A549 (cell line): ENCODE measurements around the gene GNB4. TPM values are rescaled to one million over a fixed set of nuclear protein-coding genes. Genes with fewer than 3 reads are reported as not detected.

ENCODE experiments used
- ATAC-seq, 2 experiments: fragments of 200-7000 bp in 1 of 2; fragments of >200 bp in 1 of 2; cut with Nextera tagmentation in 1 of 2; cut with Tn5 transposase in 1 of 2; 3 replicates each; pipeline versions ENCODE4 v1.8.0 to v1.9.1; 2018 to 2020; ENCODE audit warnings: mild to moderate bottlenecking in 1 of 2, moderate library complexity in 1 of 2
- CTCF ChIA-PET: fragments of 300-600 bp; sonication (Branson Sonifier 250); formaldehyde crosslinking; extraction: SDS; loops from one replicate; lab custom pipeline; 2021; ENCODE audit warnings: antibody characterized with exemption, inconsistent platforms; lab: Yijun Ruan, JAX
- POLR2A ChIA-PET: fragments of 350-600 bp; formaldehyde crosslinking; extraction: SDS; loops from one replicate; lab custom pipeline; 2021; ENCODE audit warnings: antibody characterized with exemption, inconsistent platforms; lab: Yijun Ruan, JAX
- DNase-seq, 2 experiments: peaks; one replicate each; pipeline versions ENCODE4 v3.0.0 to v3.0.0-alpha.2; 2011 to 2016; ENCODE audit warnings: low read depth in 1 of 2, low spot score in 1 of 2
- FAIRE-seq: peaks from 2 replicates; lab custom pipeline; 2011; peaks lifted over from hg19 to GRCh38; lab: Jason Lieb, UNC
- H3K27ac ChIP-seq, 2 experiments: fragments of >200 bp; sonication (Bioruptor Twin); formaldehyde crosslinking; 3 replicates each; pipeline ENCODE4 v1.5.1; 2016 to 2017
- H3K4me1 ChIP-seq: fragments of >200 bp; sonication (Bioruptor Twin); formaldehyde crosslinking; 3 replicates; pipeline ENCODE4 v1.6.1; 2016
- H3K4me2 ChIP-seq: fragments of >200 bp; sonication (Bioruptor Twin); formaldehyde crosslinking; 3 replicates; pipeline ENCODE4 v1.6.1; 2016
- H3K4me3 ChIP-seq: fragments of >200 bp; sonication (Bioruptor Twin); formaldehyde crosslinking; 3 replicates; pipeline ENCODE4 v1.5.1; 2016
- H3K9me3 ChIP-seq: fragments of >200 bp; sonication (Bioruptor Twin); formaldehyde crosslinking; 3 replicates; pipeline ENCODE4 v1.6.1; 2016
- BCL3 ChIP-seq: fragments of >200 bp; sonication (Bioruptor Twin); formaldehyde crosslinking; IDR thresholded peaks from 3 replicates; pipeline ENCODE4 v1.6.1; 2016
- CBX8 ChIP-seq: fragments of 200-600 bp; sonication (generic); IDR thresholded peaks from 2 replicates; pipeline ENCODE4 v1.6.1; 2016
- CHD2 ChIP-seq: fragments of 150-350 bp; IDR thresholded peaks from 2 replicates; pipeline ENCODE4 v1.6.1; 2014; ENCODE audit warnings: low read length; ENCODE audit not compliant: partially characterized antibody
- CHD4 ChIP-seq: fragments of 200-600 bp; sonication (generic); IDR thresholded peaks from 2 replicates; pipeline ENCODE4 v1.6.1; 2016; ENCODE audit warnings: antibody characterized with exemption, mild to moderate bottlenecking, borderline replicate concordance
- FOSL2 ChIP-seq, 2 experiments: fragments of 450-650 bp in 1 of 2; fragments of >200 bp in 1 of 2; sonication (Bioruptor Twin) in 1 of 2; formaldehyde crosslinking; IDR thresholded peaks; 2 replicates each; pipeline versions ENCODE4 v1.5.0 to v1.6.1; 2016 to 2020; ENCODE audit warnings: mild to moderate bottlenecking in 1 of 2, moderate library complexity in 1 of 2
- FOXS1 ChIP-seq: fragments of 250-450 bp; sonication (Bioruptor Pico); IDR thresholded peaks from 2 replicates; pipeline ENCODE4 v1.5.0; 2020; ENCODE audit warnings: mild to moderate bottlenecking, moderate library complexity
- HDAC2 ChIP-seq: fragments of 200-600 bp; sonication (generic); IDR thresholded peaks from 2 replicates; pipeline ENCODE4 v1.6.1; 2016
- HOXB13 ChIP-seq: fragments of 250-450 bp; sonication (Bioruptor Pico); IDR thresholded peaks from 2 replicates; pipeline ENCODE4 v1.5.0; 2020; ENCODE audit warnings: low read depth, mild to moderate bottlenecking, moderate library complexity
- HOXB5 ChIP-seq: fragments of 250-450 bp; sonication (Bioruptor Pico); IDR thresholded peaks from 2 replicates; pipeline ENCODE4 v1.5.0; 2020; ENCODE audit warnings: mild to moderate bottlenecking, moderate library complexity
- KDM1A ChIP-seq: fragments of 200-600 bp; sonication (generic); IDR thresholded peaks from 2 replicates; pipeline ENCODE4 v1.6.1; 2016; ENCODE audit warnings: low read depth, mild to moderate bottlenecking
- MAZ ChIP-seq: fragments of 150-350 bp; IDR thresholded peaks from 2 replicates; pipeline ENCODE4 v1.6.1; 2014; ENCODE audit warnings: antibody characterized with exemption, low read depth, low read length, borderline replicate concordance
- PHF8 ChIP-seq: fragments of 200-600 bp; sonication (generic); IDR thresholded peaks from 2 replicates; pipeline ENCODE4 v1.6.1; 2016; ENCODE audit warnings: low read depth, mild to moderate bottlenecking, antibody characterized with exemption, moderate library complexity, borderline replicate concordance
- RAD21 ChIP-seq, 2 experiments: fragments of >200 bp in 1 of 2; sonication (Bioruptor Twin) in 1 of 2; formaldehyde crosslinking in 1 of 2; IDR thresholded peaks in 1 of 2; conservative IDR thresholded peaks in 1 of 2; 2 replicates in 1 of 2; 3 replicates in 1 of 2; pipeline ENCODE4 v1.6.1; 2012 to 2018; ENCODE audit warnings: inconsistent platforms in 1 of 2
- RCOR1 ChIP-seq: fragments of 150-350 bp; IDR thresholded peaks from 2 replicates; pipeline ENCODE4 v1.6.1; 2014; ENCODE audit warnings: antibody characterized with exemption, low read length, low read depth
- SREBF2 ChIP-seq: fragments of 450-650 bp; IDR thresholded peaks from 2 replicates; pipeline ENCODE4 v1.6.1; 2014; ENCODE audit warnings: mild to moderate bottlenecking, moderate library complexity
- ZC3H11A ChIP-seq: fragments of 450-650 bp; IDR thresholded peaks from 2 replicates; pipeline ENCODE4 v1.6.1; 2014; ENCODE audit warnings: antibody characterized with exemption, mild to moderate bottlenecking
- ZFP36 ChIP-seq: fragments of 450-650 bp; IDR thresholded peaks from 2 replicates; pipeline ENCODE4 v1.6.1; 2014; ENCODE audit warnings: borderline replicate concordance; ENCODE audit not compliant: partially characterized antibody
- ZSCAN20 ChIP-seq: fragments of 250-450 bp; sonication (Bioruptor Pico); IDR thresholded peaks from 2 replicates; pipeline ENCODE4 v1.8.0; 2022; ENCODE audit warnings: mild to moderate bottlenecking, moderate library complexity
- WGBS: methylation state at CpG from one replicate; pipeline ENCODE4 v1.1.6; 2017; ENCODE audit errors: missing lambda C conversion rate; 5-methylcytosine and 5-hydroxymethylcytosine counted together
- polyA plus RNA-seq, 4 experiments: library from polyadenylated mRNA; depleted of rRNA in 3 of 4; stranded (reverse); fragments of >200 nt; fragmentation: RNase III in 1 of 4; extraction: RNeasy Plus Mini Kit Qiagen cat#74134 plus additional on column Dnase treatment in 1 of 4; gene quantifications; 2 replicates in 3 of 4; 3 replicates in 1 of 4; pipeline ENCODE4 v1.2.3, GENCODE V29; 2011 to 2017
- TF ChIP-seq, protein P1 (sequence below): IDR thresholded peaks from 2 replicates; pipeline ENCODE4 v1.6.1; 2012; ENCODE audit warnings: low read depth, borderline replicate concordance

GNB4 gene
- polyA plus RNA-seq, 2 of the 4 experiments (the other 2 are of a cell fraction), result 10.9 to 22.7 TPM

DNA sequence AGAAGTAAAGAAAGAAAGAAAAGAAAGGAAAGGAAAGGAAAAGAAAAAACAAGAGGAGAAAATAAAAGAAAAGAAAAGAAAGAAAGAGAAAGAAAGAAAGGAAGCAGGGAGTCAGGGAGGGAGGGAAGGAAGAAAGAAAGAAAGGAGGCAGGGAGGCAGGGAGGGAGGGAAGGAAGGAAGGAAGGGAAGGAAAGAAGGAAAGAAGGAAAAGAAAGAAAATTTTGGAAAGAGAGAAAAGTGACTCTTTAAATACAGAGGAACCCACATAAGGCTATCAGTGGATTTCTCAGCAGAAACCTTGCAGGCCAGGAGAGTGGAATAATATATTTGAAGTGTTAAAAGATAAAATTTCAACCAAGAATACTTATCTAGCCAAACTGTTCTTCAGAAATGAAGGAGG is 44.2 kb upstream of the GNB4 start:
- no peak overlapping the region for H3K27ac ChIP-seq
- TF ChIP-seq PHF8, result no peak
- H3K9me3 ChIP-seq, result peaks cover 11% of the 10 kb centered on the region
- ChIA-PET CTCF (no interaction called here), POLR2A (no interaction called here)
- no peaks in the 10 kb centered on the region for H3K4me1 ChIP-seq
- no peak overlapping the region for H3K4me3 ChIP-seq
- DNase-seq (no peak), ATAC-seq (no peak), FAIRE-seq (no peak)
- H3K4me2 ChIP-seq, result no peak overlapping the region

GRCh38 chr3:179493260-179493659 is 42.0 kb upstream of the GNB4 start:
- Histone ChIP-seq H3K4me1 (no peaks in the 10 kb centered on the region), H3K4me3 (no peak overlapping the region), H3K4me2 (no peak overlapping the region), H3K9me3 (peaks cover 11% of the 10 kb centered on the region), H3K27ac (no peak overlapping the region)
- FAIRE-seq (no peak), DNase-seq (no peak), ATAC-seq (no peak)
- TF ChIP-seq KDM1A, result no peak
- no peak for TF ChIP-seq RAD21 (conservative IDR thresholded peaks at IDR 0.05 in 1 of 2, IDR thresholded peaks at IDR 0.05 in 1 of 2)
- no peak for TF ChIP-seq FOXS1 (CRISPR knock-in tag)
- no peak for TF ChIP-seq CHD4
- TF ChIP-seq ZC3H11A, result no peak
- no peak for TF ChIP-seq BCL3
- ChIA-PET POLR2A (no interaction called here), CTCF (no interaction called here)

- no peaks in the 10 kb centered on the region for H3K4me1 ChIP-seq
- CTCF ChIA-PET, result no interaction called here
- POLR2A ChIA-PET, result no interaction called here
- no peak for TF ChIP-seq HOXB13 (CRISPR knock-in tag)
- no peak for TF ChIP-seq MAZ
- TF ChIP-seq, protein P1, sequence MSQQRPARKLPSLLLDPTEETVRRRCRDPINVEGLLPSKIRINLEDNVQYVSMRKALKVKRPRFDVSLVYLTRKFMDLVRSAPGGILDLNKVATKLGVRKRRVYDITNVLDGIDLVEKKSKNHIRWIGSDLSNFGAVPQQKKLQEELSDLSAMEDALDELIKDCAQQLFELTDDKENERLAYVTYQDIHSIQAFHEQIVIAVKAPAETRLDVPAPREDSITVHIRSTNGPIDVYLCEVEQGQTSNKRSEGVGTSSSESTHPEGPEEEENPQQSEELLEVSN, result no peak
- TF ChIP-seq SREBF2, result no peak
- no peak for TF ChIP-seq BCL3
- no peak overlapping the region for H3K4me3 ChIP-seq
- FAIRE-seq (no peak), ATAC-seq (no peak), DNase-seq (no peak)
- peaks cover 4% of the 10 kb centered on the region; the same call in 2 of the 3 replicates for H3K9me3 ChIP-seq
- H3K27ac ChIP-seq, result no peak overlapping the region
- no peak overlapping the region for H3K4me2 ChIP-seq
Measured at GRCh38 chr3:179488213-179488612, 36.9 kb upstream of the GNB4 start.

DNA sequence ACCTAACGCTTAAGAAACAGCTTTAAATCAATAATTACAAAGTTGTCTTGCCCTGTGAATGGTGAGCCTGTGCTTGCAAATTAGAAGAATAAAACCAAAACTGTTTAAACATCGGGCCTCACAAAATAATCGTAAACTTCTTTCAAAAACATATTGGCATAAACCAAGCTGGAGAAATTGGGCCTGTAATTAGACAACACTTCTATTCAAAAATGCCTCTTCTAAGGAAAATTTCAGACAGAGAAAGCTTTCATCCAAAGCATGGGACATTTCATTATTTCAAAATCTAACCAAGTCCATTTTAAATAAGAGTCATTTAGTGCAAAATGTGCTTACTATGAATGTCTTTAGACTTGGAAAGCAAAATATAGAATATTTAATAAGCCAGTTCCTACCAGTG is 35.5 kb upstream of the GNB4 start:
- TF ChIP-seq CHD4, result no peak
- TF ChIP-seq RCOR1, result no peak
- no peak for TF ChIP-seq HDAC2
- TF ChIP-seq FOSL2 (IDR thresholded peaks at IDR 0.05), result no peak
- no peak for TF ChIP-seq FOSL2 (CRISPR knock-in tag; IDR thresholded peaks at IDR 0.05)
- TF ChIP-seq HOXB5 (CRISPR knock-in tag), result no peak
- no peak for TF ChIP-seq CBX8
- no peak for TF ChIP-seq ZSCAN20 (CRISPR knock-in tag)
- TF ChIP-seq RAD21 (conservative IDR thresholded peaks at IDR 0.05 in 1 of 2, IDR thresholded peaks at IDR 0.05 in 1 of 2), result no peak
- no peak for TF ChIP-seq ZFP36
- TF ChIP-seq CHD2, result no peak
- no peaks in the 10 kb centered on the region for H3K4me1 ChIP-seq
- H3K9me3 ChIP-seq, result no peaks in the 10 kb centered on the region; the same call in 2 of the 3 replicates
- no peak overlapping the region for H3K4me3 ChIP-seq
- no peak overlapping the region for H3K27ac ChIP-seq
- FAIRE-seq (no peak), DNase-seq (no peak), ATAC-seq (no peak)
- 93% methylated on average over 3 of the region's 3 CpGs for WGBS
- CTCF ChIA-PET, result interaction anchor here (0.6 to 0.7 kb wide), 2 partner anchors 10 to 1070 kb away, joined by 3 read pairs; no protein-coding TSS in a partner anchor
- H3K4me2 ChIP-seq, result no peak overlapping the region
- POLR2A ChIA-PET, result no interaction called here
